ENCODE results near the gene C7orf57. TPM values are rescaled to one million over a fixed set of nuclear protein-coding genes. Genes with fewer than 3 reads are reported as not detected.

C7orf57 gene
- total RNA-seq, 1 experiment from 2014 or later = 3.2 TPM

DNA sequence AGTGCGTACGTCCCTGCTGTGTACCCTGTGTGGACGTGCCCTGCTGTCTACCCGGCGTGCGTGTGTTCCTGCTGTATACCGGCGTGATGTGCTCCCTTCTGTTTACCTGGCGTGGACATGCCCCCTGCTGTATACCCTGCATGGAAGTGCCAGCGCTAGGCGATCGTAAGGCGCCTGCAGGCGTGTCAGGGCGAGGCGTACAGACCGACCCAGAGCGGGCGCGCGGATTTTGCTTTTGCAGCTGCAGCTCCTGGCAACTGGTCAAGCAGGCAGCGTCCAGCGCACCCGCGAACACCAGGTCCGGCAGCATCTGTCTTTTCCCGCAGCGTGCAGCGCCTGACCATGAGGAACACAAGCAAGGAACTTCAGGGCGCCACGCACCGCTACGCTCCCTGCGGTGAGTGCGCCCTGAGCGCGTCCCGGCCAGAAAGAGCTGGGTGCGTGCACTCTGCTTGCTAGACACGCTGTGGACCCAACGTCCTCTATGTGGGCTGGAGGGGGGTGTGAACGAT lies 680 bp downstream of the C7orf57 start:
- peaks cover 14% of the 10 kb centered on the region for H3K4me1 ChIP-seq (ENCODE audit: control insufficient read depth, insufficient read depth, low read length)
- BruUV-seq (replicated peaks) = no TSS peak
- intact Hi-C loops (cut with micrococcal nuclease; ENCODE audit: unreplicated experiment) = loop anchor here (5.0 kb wide), 1 partner anchor 51 kb away; the partner anchor contains the start of gene UPP1
- no peaks in the 10 kb centered on the region for H3K27me3 ChIP-seq (ENCODE audit: control insufficient read depth, insufficient read depth, low read length)
- no peaks in the 10 kb centered on the region for H3K9me3 ChIP-seq (ENCODE audit: control insufficient read depth, insufficient read depth, low read depth, low read length)
- ChIA-PET POLR2A (interaction anchor here (0.6 kb wide), 1 partner anchor 36 kb away, joined by 3 read pairs; no protein-coding TSS in a partner anchor), CTCF (interaction anchor here (1.0 to 1.5 kb wide), 2 partner anchors 14 to 45 kb away, joined by 3 to 4 read pairs; no protein-coding TSS in a partner anchor)
- H3K36me3 ChIP-seq (ENCODE audit: control insufficient read depth, insufficient read depth, low read length) = no peaks in the 10 kb centered on the region
- TF ChIP-seq, protein P1, sequence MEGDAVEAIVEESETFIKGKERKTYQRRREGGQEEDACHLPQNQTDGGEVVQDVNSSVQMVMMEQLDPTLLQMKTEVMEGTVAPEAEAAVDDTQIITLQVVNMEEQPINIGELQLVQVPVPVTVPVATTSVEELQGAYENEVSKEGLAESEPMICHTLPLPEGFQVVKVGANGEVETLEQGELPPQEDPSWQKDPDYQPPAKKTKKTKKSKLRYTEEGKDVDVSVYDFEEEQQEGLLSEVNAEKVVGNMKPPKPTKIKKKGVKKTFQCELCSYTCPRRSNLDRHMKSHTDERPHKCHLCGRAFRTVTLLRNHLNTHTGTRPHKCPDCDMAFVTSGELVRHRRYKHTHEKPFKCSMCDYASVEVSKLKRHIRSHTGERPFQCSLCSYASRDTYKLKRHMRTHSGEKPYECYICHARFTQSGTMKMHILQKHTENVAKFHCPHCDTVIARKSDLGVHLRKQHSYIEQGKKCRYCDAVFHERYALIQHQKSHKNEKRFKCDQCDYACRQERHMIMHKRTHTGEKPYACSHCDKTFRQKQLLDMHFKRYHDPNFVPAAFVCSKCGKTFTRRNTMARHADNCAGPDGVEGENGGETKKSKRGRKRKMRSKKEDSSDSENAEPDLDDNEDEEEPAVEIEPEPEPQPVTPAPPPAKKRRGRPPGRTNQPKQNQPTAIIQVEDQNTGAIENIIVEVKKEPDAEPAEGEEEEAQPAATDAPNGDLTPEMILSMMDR (IDR thresholded peaks at IDR 0.05) = no peak
- TF ChIP-seq POLR2AphosphoS5 (IDR thresholded peaks at IDR 0.05; ENCODE audit: low read depth, low read length) (no peak), SIN3A (IDR thresholded peaks at IDR 0.05; ENCODE audit: borderline replicate concordance, insufficient read depth, low read depth, low read length) (no peak), TCF7L2 (IDR thresholded peaks at IDR 0.05; ENCODE audit: low read depth, low read length) (no peak)
- TF ChIP-seq, protein P2, sequence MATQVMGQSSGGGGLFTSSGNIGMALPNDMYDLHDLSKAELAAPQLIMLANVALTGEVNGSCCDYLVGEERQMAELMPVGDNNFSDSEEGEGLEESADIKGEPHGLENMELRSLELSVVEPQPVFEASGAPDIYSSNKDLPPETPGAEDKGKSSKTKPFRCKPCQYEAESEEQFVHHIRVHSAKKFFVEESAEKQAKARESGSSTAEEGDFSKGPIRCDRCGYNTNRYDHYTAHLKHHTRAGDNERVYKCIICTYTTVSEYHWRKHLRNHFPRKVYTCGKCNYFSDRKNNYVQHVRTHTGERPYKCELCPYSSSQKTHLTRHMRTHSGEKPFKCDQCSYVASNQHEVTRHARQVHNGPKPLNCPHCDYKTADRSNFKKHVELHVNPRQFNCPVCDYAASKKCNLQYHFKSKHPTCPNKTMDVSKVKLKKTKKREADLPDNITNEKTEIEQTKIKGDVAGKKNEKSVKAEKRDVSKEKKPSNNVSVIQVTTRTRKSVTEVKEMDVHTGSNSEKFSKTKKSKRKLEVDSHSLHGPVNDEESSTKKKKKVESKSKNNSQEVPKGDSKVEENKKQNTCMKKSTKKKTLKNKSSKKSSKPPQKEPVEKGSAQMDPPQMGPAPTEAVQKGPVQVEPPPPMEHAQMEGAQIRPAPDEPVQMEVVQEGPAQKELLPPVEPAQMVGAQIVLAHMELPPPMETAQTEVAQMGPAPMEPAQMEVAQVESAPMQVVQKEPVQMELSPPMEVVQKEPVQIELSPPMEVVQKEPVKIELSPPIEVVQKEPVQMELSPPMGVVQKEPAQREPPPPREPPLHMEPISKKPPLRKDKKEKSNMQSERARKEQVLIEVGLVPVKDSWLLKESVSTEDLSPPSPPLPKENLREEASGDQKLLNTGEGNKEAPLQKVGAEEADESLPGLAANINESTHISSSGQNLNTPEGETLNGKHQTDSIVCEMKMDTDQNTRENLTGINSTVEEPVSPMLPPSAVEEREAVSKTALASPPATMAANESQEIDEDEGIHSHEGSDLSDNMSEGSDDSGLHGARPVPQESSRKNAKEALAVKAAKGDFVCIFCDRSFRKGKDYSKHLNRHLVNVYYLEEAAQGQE (IDR thresholded peaks at IDR 0.05; ENCODE audit: insufficient read depth in 1 of 2, low read depth in 2 of 2, low read length in 1 of 2) = no peak
- H3K27ac ChIP-seq (ENCODE audit: low read length) = 0 out of 2 replicates have a peak overlapping the region, but pooled peaks have one; percentile 14
- H3K4me3 ChIP-seq (ENCODE audit: low read depth in 2 of 2, low read length in 2 of 2) = peak overlapping the region; percentile 68 to 86
- ATAC-seq (peak; percentile 59), DNase-seq (ENCODE audit: low read depth, low spot score) (no peak)
- in situ Hi-C loops (cut with HindIII; ENCODE audit: low pct_unique_long_range_greater_than_20kb, low sequenced_read_pairs) = no loop called here

DNA sequence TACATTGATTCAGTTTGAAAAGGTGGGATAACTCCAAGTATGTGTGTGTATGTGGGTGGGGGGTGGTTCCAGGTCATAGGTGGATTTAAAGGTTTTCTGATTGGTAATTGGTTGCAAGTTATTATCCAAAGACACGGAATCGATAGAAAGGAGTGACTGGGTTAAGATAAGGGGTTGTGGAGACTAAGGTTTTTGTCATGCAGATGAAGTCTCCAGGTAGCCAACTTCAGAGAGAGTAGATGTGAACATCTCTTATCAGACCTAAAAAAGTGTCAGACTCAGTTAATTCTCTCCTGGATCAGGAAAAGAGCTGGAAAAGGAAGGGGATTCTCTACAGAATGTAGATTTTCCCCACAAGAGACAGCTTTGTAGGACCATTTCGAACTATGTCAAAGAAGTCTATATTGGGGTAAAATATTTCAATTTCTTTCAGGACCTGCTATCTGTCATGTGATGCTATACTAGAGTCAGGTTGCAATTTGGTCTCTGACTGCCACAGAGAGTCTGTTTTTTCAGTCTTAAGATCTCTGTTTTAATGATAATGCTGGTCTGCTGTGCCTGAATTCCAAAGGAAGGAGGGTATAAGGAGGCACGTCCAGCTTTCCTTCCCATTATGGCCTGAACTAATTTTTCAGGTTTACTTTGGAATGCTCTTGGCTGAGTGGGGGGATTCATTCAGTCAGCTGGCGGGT lies 3.6 kb downstream of the C7orf57 start:
- CTCF ChIA-PET = no interaction called here
- DNase-seq (ENCODE audit: low read depth, low spot score) = no peak
- no peaks in the 10 kb centered on the region for H3K27me3 ChIP-seq (ENCODE audit: control insufficient read depth, insufficient read depth, low read length)
- peaks cover 14% of the 10 kb centered on the region for H3K4me1 ChIP-seq (ENCODE audit: control insufficient read depth, insufficient read depth, low read length)
- H3K27ac ChIP-seq (ENCODE audit: low read length) = no peak overlapping the region
- POLR2A ChIA-PET = no interaction called here
- no peaks in the 10 kb centered on the region for H3K9me3 ChIP-seq (ENCODE audit: control insufficient read depth, insufficient read depth, low read depth, low read length)
- TF ChIP-seq, protein P1 (IDR thresholded peaks at IDR 0.05) = no peak
- TF ChIP-seq, protein P2 (IDR thresholded peaks at IDR 0.05; ENCODE audit: insufficient read depth in 1 of 2, low read depth in 2 of 2, low read length in 1 of 2) = no peak
- TF ChIP-seq SIN3A (IDR thresholded peaks at IDR 0.05; ENCODE audit: borderline replicate concordance, insufficient read depth, low read depth, low read length) (no peak), TCF7L2 (IDR thresholded peaks at IDR 0.05; ENCODE audit: low read depth, low read length) (no peak), POLR2AphosphoS5 (IDR thresholded peaks at IDR 0.05; ENCODE audit: low read depth, low read length) (no peak)
- in situ Hi-C loops (cut with HindIII; ENCODE audit: low pct_unique_long_range_greater_than_20kb, low sequenced_read_pairs) (no loop called here), intact Hi-C loops (cut with micrococcal nuclease; ENCODE audit: unreplicated experiment) (loop anchor here (5.0 kb wide), 1 partner anchor 48 kb away; the partner anchor contains the start of gene UPP1)
- no peak for ATAC-seq
- no peaks in the 10 kb centered on the region for H3K36me3 ChIP-seq (ENCODE audit: control insufficient read depth, insufficient read depth, low read length)
- BruUV-seq (replicated peaks) = no TSS peak
- no peak overlapping the region for H3K4me3 ChIP-seq (ENCODE audit: low read depth in 2 of 2, low read length in 2 of 2)
